Activated naive CD8-positive, alpha-beta T cell treated with anti-CD3 and anti-CD28 coated beads, Interleukin-2, amount 10 ng/mL, durations not matched to agents 7 days and 5 days (primary cell): ENCODE measurements around the gene SCYL3. TPM values are rescaled to one million over a fixed set of nuclear protein-coding genes. Genes with fewer than 3 reads are reported as not detected.
A peak's percentile ranks its signal among the peaks of the same experiment; 100 is the strongest.
"Not testable (repeated sequence)": the region's sequence is repeated elsewhere in the genome, so short reads cannot be mapped to it uniquely, and the experiment has no call there.

Experiments
- ATAC-seq: fragments of 150-1000 bp; cut with Tn5 transposase; one replicate; pipeline ENCODE4 v1.10.0; 2021; ENCODE audit warnings: low read depth, moderate library complexity
- POLR2A ChIA-PET: fragments of 350-600 bp; sonication (Branson Sonifier 250); formaldehyde crosslinking; loops from one replicate; lab custom pipeline; 2021; ENCODE audit warnings: antibody characterized with exemption; lab: Charles Lee
- DNase-seq: peaks from one replicate; pipeline ENCODE4 v3.0.0; 2021
- H3K27ac Mint-ChIP-seq: one replicate; pipeline ENCODE4 v1.8.0; 2022; ENCODE audit warnings: mild to moderate bottlenecking, mixed read lengths
- H3K27me3 Mint-ChIP-seq: one replicate; pipeline ENCODE4 v1.8.0; 2022; ENCODE audit warnings: mild to moderate bottlenecking, moderate library complexity, mixed read lengths
- H3K36me3 Mint-ChIP-seq: one replicate; pipeline ENCODE4 v1.8.0; 2021; ENCODE audit warnings: mild to moderate bottlenecking, mixed read lengths
- H3K4me1 Mint-ChIP-seq: one replicate; pipeline ENCODE4 v1.8.0; 2021; ENCODE audit warnings: mixed read lengths
- H3K4me3 Mint-ChIP-seq: one replicate; pipeline ENCODE4 v1.8.0; 2022; ENCODE audit warnings: mild to moderate bottlenecking, moderate library complexity, mixed read lengths
- H3K9me3 Mint-ChIP-seq: one replicate; pipeline ENCODE4 v1.8.0; 2021; ENCODE audit warnings: mixed read lengths
- total RNA-seq, 2 experiments: library from RNA; stranded (reverse); gene quantifications; one replicate each; pipeline ENCODE4 v1.2.3, GENCODE V29; 2021

The SCYL3 gene
- total RNA-seq, 2 experiments from 2014 or later: 15.6 to 19.2 TPM

- H3K27ac Mint-ChIP-seq, H3K4me1 Mint-ChIP-seq, H3K27me3 Mint-ChIP-seq, H3K9me3 Mint-ChIP-seq, ATAC-seq, H3K4me3 Mint-ChIP-seq, DNase-seq, POLR2A ChIA-PET: not testable (repeated sequence)
- peaks cover 39% of the 10 kb centered on the region for H3K36me3 Mint-ChIP-seq
Observed at GRCh38 chr1:169811418-169812035, 82.2 kb downstream of the SCYL3 start.

GRCh38 chr1:169809370-169810095, 84.2 kb downstream of the SCYL3 start:
- Mint-ChIP-seq H3K36me3 (peaks cover 25% of the 10 kb centered on the region), H3K4me3 (no peak overlapping the region), H3K4me1 (peaks cover 1% of the 10 kb centered on the region), H3K27me3 (no peaks in the 10 kb centered on the region), H3K27ac (peak overlapping the region; percentile 53), H3K9me3 (no peaks in the 10 kb centered on the region)
- ATAC-seq: no peak
- no peak for DNase-seq
- POLR2A ChIA-PET: no interaction called here

DNA sequence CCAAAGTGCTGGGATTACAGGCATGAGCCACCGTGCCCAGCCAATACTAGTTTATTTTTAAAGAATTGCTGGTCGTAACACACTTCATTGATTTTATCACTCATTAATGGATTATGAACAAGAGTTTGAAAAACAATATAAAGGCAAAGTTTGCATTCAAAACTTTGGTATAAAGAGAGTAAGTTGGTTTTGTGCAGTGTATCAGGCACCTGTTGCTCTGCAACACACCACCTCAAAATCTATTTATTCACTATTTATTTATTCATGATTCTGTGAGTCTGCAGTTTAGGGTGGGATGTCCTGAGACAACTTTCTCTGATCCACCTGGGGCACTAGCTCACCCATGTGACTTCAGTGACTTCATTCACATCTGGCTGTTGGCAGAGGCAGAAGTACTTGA, 88.8 kb downstream of the SCYL3 start:
- no peak overlapping the region for H3K4me3 Mint-ChIP-seq
- POLR2A ChIA-PET: no interaction called here
- no peak overlapping the region for H3K27ac Mint-ChIP-seq

GRCh38 chr1:169802888-169803287, 90.8 kb downstream of the SCYL3 start:
- Mint-ChIP-seq H3K4me3 (no peak overlapping the region), H3K9me3 (no peaks in the 10 kb centered on the region), H3K27ac (no peak overlapping the region), H3K36me3 (peaks cover 23% of the 10 kb centered on the region), H3K27me3 (no peaks in the 10 kb centered on the region), H3K4me1 (peaks cover 16% of the 10 kb centered on the region)
- ATAC-seq: no peak
- POLR2A ChIA-PET: no interaction called here
- DNase-seq: no peak

More for the DNA sequence above, 88.8 kb downstream of the SCYL3 start:
- no peak for DNase-seq
- Mint-ChIP-seq H3K4me1 (peaks cover 9% of the 10 kb centered on the region), H3K27me3 (no peaks in the 10 kb centered on the region), H3K36me3 (peaks cover 20% of the 10 kb centered on the region), H3K9me3 (no peaks in the 10 kb centered on the region)
- ATAC-seq: no peak

Other genes starting within 250 kb of the SCYL3 start
- 100 to 1,000 TPM; 130 to 135 TPM for gene SELL, start 182.3 kb downstream of the SCYL3 start, total RNA-seq
- gene SELE, start 159.8 kb downstream of the SCYL3 start, total RNA-seq: not detected
- gene METTL18, start 99.0 kb downstream of the SCYL3 start, total RNA-seq: 10 to 100 TPM; 17.8 to 18.6 TPM
- gene KIFAP3, start 180.8 kb upstream of the SCYL3 start, total RNA-seq: 10 to 100 TPM; 19.4 to 20.6 TPM